KBM-7 (cell line): ENCODE results near the gene GAS6.
"Not testable (repeated sequence)": the region's sequence is repeated elsewhere in the genome, so short reads cannot be mapped to it uniquely, and the experiment has no call there.

Experiments
- DNase-seq: peaks from one replicate; pipeline ENCODE4 v3.0.0-alpha.2; 2015
- in situ Hi-C: fragments of 300-500 bp; cut with MboI; formaldehyde crosslinking; loops from 2 replicates; pipeline ENCODE4 v1.14.3; 2020; ENCODE audit warnings: low sequenced_read_pairs, low pct_unique_long_range_greater_than_20kb, mixed read lengths

GAS6 gene

GRCh38 chr13:113802090-113802531 lies 61.8 kb downstream of the GAS6 start:
- in situ Hi-C loops: no loop called here
- DNase-seq: no peak

- no peak for DNase-seq
- in situ Hi-C loops: no loop called here
Observed at GRCh38 chr13:113801289-113801961, 62.5 kb downstream of the GAS6 start.

- in situ Hi-C loops: no loop called here
- no peak for DNase-seq
Observed at GRCh38 chr13:113800576-113800926, 63.3 kb downstream of the GAS6 start.

- DNase-seq: no peak
- in situ Hi-C loops: no loop called here
Observed at GRCh38 chr13:113798200-113798811, 65.6 kb downstream of the GAS6 start.

- DNase-seq: no peak
- in situ Hi-C loops: no loop called here
Observed at GRCh38 chr13:113796964-113797676, 66.8 kb downstream of the GAS6 start.

GRCh38 chr13:113796211-113796963 lies 67.5 kb downstream of the GAS6 start:
- in situ Hi-C loops: no loop called here
- DNase-seq: no peak

GRCh38 chr13:113795362-113795761 lies 68.5 kb downstream of the GAS6 start:
- in situ Hi-C loops, DNase-seq: not testable (repeated sequence)

- no peak for DNase-seq
- in situ Hi-C loops: no loop called here
Observed at GRCh38 chr13:113794764-113795173, 69.1 kb downstream of the GAS6 start.

- in situ Hi-C loops: no loop called here
- DNase-seq: no peak
Observed at GRCh38 chr13:113794086-113794485, 69.8 kb downstream of the GAS6 start.

GRCh38 chr13:113793718-113794085 lies 70.2 kb downstream of the GAS6 start:
- no peak for DNase-seq
- in situ Hi-C loops: no loop called here

GRCh38 chr13:113792886-113793717 lies 70.8 kb downstream of the GAS6 start:
- no peak for DNase-seq
- in situ Hi-C loops: no loop called here

GRCh38 chr13:113792236-113792770 lies 71.6 kb downstream of the GAS6 start:
- in situ Hi-C loops: no loop called here
- no peak for DNase-seq

- in situ Hi-C loops: no loop called here
- no peak for DNase-seq
Observed at GRCh38 chr13:113791761-113792160, 72.1 kb downstream of the GAS6 start.

- in situ Hi-C loops: no loop called here
- no peak for DNase-seq
Observed at GRCh38 chr13:113791226-113791625, 72.7 kb downstream of the GAS6 start.

GRCh38 chr13:113789931-113790330 lies 73.9 kb downstream of the GAS6 start:
- in situ Hi-C loops, DNase-seq: not testable (repeated sequence)

- no peak for DNase-seq
- in situ Hi-C loops: no loop called here
Observed at GRCh38 chr13:113789167-113789566, 74.7 kb downstream of the GAS6 start.

GRCh38 chr13:113788413-113789135 lies 75.3 kb downstream of the GAS6 start:
- DNase-seq: no peak
- in situ Hi-C loops: no loop called here

- in situ Hi-C loops: no loop called here
- no peak for DNase-seq
Observed at GRCh38 chr13:113787694-113788093, 76.2 kb downstream of the GAS6 start.
